Adrenal gland (tissue), 5 donors: ENCODE results near the gene SGO2.

Experiments
- CTCF ChIP-seq, 6 experiments: fragments of 450-650 bp in 4 of 6; fragments of 200-600 bp in 2 of 6; sonication (generic) in 1 of 6; IDR thresholded peaks; 1 replicate in 5 of 6; 2 replicates in 1 of 6; pipeline versions ENCODE4 v1.5.1 to v1.8.0; 2016 to 2021; ENCODE audit warnings: antibody characterized with exemption in 6 of 6, mild to moderate bottlenecking in 2 of 6, moderate library complexity in 1 of 6
- POLR2A ChIP-seq, 2 donors: fragments of 450-650 bp; IDR thresholded peaks; one replicate each; pipeline ENCODE4 v1.6.1; 2017; ENCODE audit warnings: antibody characterized with exemption in 2 of 2, mild to moderate bottlenecking in 2 of 2, moderate library complexity in 1 of 2
- donor health status: DM: no; HTN: no; CAD: no.

DNA sequence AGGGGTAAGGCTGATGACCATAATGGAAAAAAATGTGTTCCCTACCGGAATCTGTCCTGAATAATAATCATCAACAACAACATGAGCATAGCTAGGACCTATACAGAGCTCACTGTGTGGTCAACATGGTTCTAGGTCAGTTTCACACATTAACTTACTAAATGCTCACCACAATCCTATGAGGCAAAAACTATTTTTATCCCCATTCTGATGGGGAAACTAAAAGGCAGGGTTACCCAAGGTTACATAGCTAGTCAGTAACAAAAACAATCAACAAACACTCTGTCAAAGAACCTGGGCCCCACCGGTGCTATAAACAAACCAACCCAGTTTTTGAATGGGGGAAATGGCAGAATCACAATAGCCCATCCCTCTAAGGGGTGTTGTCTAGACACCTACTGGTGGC lies 100.0 kb downstream of the SGO2 start:
- TF ChIP-seq CTCF (IDR thresholded peaks at IDR 0.05) (no peak), POLR2A (IDR thresholded peaks at IDR 0.05) (no peak)
